HUES64 (cell line): ENCODE measurements around the gene C1orf56. TPM values are rescaled to one million over a fixed set of nuclear protein-coding genes. Genes with fewer than 3 reads are reported as not detected.
A peak's percentile ranks its signal among the peaks of the same experiment; 100 is the strongest.

Experiments
- H3K27ac ChIP-seq: 2 replicates; pipeline ENCODE4 v1.7.0; 2013; ENCODE audit warnings: low read depth, low read length, inconsistent platforms
- H3K27me3 ChIP-seq: 2 replicates; pipeline ENCODE4 v1.6.1; 2013; ENCODE audit warnings: mild to moderate bottlenecking, low read length; ENCODE audit not compliant: insufficient read depth
- H3K36me3 ChIP-seq: 2 replicates; pipeline ENCODE4 v1.6.1; 2013; ENCODE audit warnings: mild to moderate bottlenecking, low read length; ENCODE audit not compliant: insufficient read depth
- H3K4me1 ChIP-seq: 2 replicates; pipeline ENCODE4 v1.6.1; 2013; ENCODE audit warnings: mild to moderate bottlenecking, low read length, moderate library complexity; ENCODE audit not compliant: insufficient read depth
- H3K4me3 ChIP-seq: 2 replicates; pipeline ENCODE4 v1.5.1; 2013; ENCODE audit warnings: mild to moderate bottlenecking, low read length, moderate library complexity
- H3K9ac ChIP-seq: 2 replicates; pipeline ENCODE4 v1.6.1; 2013; ENCODE audit warnings: mild to moderate bottlenecking, low read depth, low read length
- H3K9me3 ChIP-seq: 2 replicates; pipeline ENCODE4 v1.6.1; 2013; ENCODE audit warnings: low read depth, low read length; ENCODE audit not compliant: insufficient read depth
- whole genome bisulfite sequencing: fragments of 150-250, 120-280 bp; methylation state at CpG from one replicate; pipeline ENCODE4 v1.1.7; 2013; ENCODE audit warnings: missing lambda C conversion rate; 5-methylcytosine and 5-hydroxymethylcytosine counted together
- polyA plus RNA-seq, 2 experiments: library from polyadenylated mRNA; stranded (reverse); fragments of 50-300 nt; gene quantifications; one replicate each; pipeline ENCODE4 v1.2.3, GENCODE V29; 2013

C1orf56 gene
- polyA plus RNA-seq (2013, experiment 1 of 2) = 4.2 TPM
- polyA plus RNA-seq (2013, experiment 2 of 2) = 4.2 TPM

DNA sequence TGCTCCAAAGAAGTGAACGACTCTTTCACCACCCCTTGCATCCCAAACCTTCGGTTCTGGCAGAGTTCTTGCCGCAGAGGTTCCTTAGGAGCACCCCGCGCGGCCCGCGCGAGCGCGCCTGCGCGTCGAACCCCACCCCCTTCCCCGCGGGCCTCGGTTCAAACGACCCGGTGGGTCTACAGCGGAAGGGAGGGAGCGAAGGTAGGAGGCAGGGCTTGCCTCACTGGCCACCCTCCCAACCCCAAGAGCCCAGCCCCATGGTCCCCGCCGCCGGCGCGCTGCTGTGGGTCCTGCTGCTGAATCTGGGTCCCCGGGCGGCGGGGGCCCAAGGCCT is at the start of gene C1orf56:
C1orf56 (plus strand) TSS at position 161 of the 334 bp plus-strand sequence; CDS start at position 258, 97 bp downstream.
- Histone ChIP-seq H3K4me3 (peak within 1 kb of the TSS; percentile 82), H3K9me3 (no peaks in the 10 kb centered on the region), H3K27me3 (no peaks in the 10 kb centered on the region), H3K36me3 (peaks cover 28% of the 10 kb centered on the region), H3K27ac (peak within 1 kb of the TSS; percentile 88), H3K4me1 (peaks cover 11% of the 10 kb centered on the region; the same call in 1 of the 2 replicates), H3K9ac (peak within 1 kb of the TSS; percentile 84)
- WGBS = under 1% methylated on average over 29 of the region's 29 CpGs

DNA sequence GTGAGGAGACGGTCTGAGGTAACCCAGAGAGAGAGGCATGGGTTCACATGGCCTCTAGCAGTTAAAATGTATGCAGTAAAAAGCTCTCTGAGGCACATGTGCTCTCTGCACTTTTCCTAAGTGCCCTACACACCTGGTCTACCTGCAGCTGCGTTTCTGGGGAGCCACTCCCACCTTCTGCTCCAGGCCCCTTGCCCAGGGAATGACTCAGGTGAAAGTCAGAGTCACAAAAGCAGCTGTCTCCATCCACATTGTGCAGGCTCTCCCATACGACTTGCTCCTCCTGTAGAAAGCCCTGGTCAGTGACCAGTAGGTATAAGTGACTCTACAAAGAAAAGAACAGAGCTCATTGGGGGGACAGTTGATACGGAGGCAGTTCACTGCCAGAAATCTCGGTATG is 49.6 kb upstream of the C1orf56 start:
- Histone ChIP-seq H3K27me3 (no peaks in the 10 kb centered on the region), H3K36me3 (peaks cover 10% of the 10 kb centered on the region; the same call in 1 of the 2 replicates), H3K4me3 (no peak overlapping the region), H3K27ac (no peak overlapping the region), H3K9me3 (no peaks in the 10 kb centered on the region), H3K4me1 (0 out of 2 replicates have a peak, but pooled peaks cover 3% of the 10 kb centered on the region), H3K9ac (no peak overlapping the region)
- WGBS = 91% methylated on average over 4 of the region's 5 CpGs

GRCh38 chr1:150999051-150999674 is 48.4 kb upstream of the C1orf56 start:
- Histone ChIP-seq H3K9ac (no peak overlapping the region), H3K27me3 (no peaks in the 10 kb centered on the region), H3K4me1 (0 out of 2 replicates have a peak, but pooled peaks cover 3% of the 10 kb centered on the region), H3K4me3 (no peak overlapping the region), H3K36me3 (peaks cover 10% of the 10 kb centered on the region; the same call in 1 of the 2 replicates), H3K27ac (no peak overlapping the region), H3K9me3 (no peaks in the 10 kb centered on the region)
- 90% methylated on average over 17 of the region's 17 CpGs for WGBS

- H3K36me3 ChIP-seq = peaks cover 10% of the 10 kb centered on the region; the same call in 1 of the 2 replicates
- no peaks in the 10 kb centered on the region for H3K9me3 ChIP-seq
- 0 out of 2 replicates have a peak, but pooled peaks cover 3% of the 10 kb centered on the region for H3K4me1 ChIP-seq
- no peaks in the 10 kb centered on the region for H3K27me3 ChIP-seq
- no peak overlapping the region for H3K4me3 ChIP-seq
- H3K27ac ChIP-seq = no peak overlapping the region
- no peak overlapping the region for H3K9ac ChIP-seq
- 95% methylated on average over 2 of the region's 2 CpGs for WGBS
These were observed 47.6 kb upstream of the C1orf56 start for GRCh38 chr1:150999926-151000325.

- Histone ChIP-seq H3K9ac (no peak overlapping the region), H3K4me1 (peaks cover 4% of the 10 kb centered on the region), H3K4me3 (no peak overlapping the region), H3K27ac (no peak overlapping the region), H3K27me3 (no peaks in the 10 kb centered on the region), H3K9me3 (no peaks in the 10 kb centered on the region), H3K36me3 (peaks cover 10% of the 10 kb centered on the region; the same call in 1 of the 2 replicates)
- 97% methylated on average over 3 of the region's 3 CpGs for WGBS
These were observed 47.1 kb upstream of the C1orf56 start for GRCh38 chr1:151000408-151000807.

GRCh38 chr1:151001602-151002001 is 45.9 kb upstream of the C1orf56 start:
- H3K27ac ChIP-seq = no peak overlapping the region
- 85% methylated on average over 4 of the region's 4 CpGs for WGBS
- H3K4me3 ChIP-seq = no peak overlapping the region
- H3K9ac ChIP-seq = no peak overlapping the region
- H3K4me1 ChIP-seq = peaks cover 9% of the 10 kb centered on the region
- H3K9me3 ChIP-seq = no peaks in the 10 kb centered on the region
- H3K27me3 ChIP-seq = no peaks in the 10 kb centered on the region
- peaks cover 10% of the 10 kb centered on the region; the same call in 1 of the 2 replicates for H3K36me3 ChIP-seq

DNA sequence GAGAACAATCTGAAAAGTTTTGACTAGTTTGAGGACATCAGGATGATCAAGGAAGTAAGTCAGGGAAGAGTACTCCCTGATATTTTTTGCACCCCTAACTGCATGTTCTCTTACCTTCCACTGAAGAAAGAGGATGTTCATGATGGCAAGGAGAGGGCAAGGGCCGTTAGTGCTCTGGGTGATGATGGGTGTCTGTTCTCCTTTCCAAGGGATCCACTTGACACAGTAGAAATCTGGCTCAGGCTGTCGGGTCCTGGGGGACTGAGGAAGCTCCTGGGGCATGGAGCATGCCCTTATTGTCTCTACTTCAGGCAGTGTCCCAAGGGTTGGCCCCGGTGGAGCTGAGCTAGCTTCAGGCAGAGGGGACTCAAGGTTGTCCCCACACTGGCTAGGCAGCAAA is 45.5 kb upstream of the C1orf56 start:
- Histone ChIP-seq H3K36me3 (peaks cover 10% of the 10 kb centered on the region; the same call in 1 of the 2 replicates), H3K9ac (no peak overlapping the region), H3K9me3 (no peaks in the 10 kb centered on the region), H3K4me1 (peaks cover 11% of the 10 kb centered on the region), H3K27me3 (no peaks in the 10 kb centered on the region), H3K4me3 (no peak overlapping the region), H3K27ac (no peak overlapping the region)
- WGBS = 92% methylated on average over 3 of the region's 3 CpGs

DNA sequence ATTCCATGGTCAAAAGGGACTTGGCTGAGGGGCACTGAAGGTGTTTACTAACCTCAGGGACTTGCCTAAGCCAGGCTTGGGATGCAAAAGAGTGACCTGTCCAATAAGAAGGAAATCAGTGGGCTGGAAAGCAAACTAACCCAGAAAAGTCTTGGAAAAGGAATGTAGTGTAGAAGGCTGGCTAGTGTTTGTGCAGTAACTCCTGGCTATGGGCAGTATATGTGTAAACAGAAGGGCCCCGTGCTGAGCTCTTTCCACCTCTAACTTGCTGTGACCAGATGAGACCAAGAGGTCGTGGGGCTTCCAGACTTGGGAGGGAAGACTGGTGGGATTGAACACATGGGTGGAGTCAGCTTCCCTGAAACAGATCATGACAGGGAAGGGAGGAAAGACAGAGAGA is 44.9 kb upstream of the C1orf56 start:
- WGBS = 81% methylated on average over 2 of the region's 2 CpGs
- Histone ChIP-seq H3K9me3 (no peaks in the 10 kb centered on the region), H3K4me1 (peaks cover 14% of the 10 kb centered on the region), H3K27me3 (no peaks in the 10 kb centered on the region), H3K4me3 (no peak overlapping the region), H3K9ac (no peak overlapping the region), H3K36me3 (peaks cover 10% of the 10 kb centered on the region; the same call in 1 of the 2 replicates), H3K27ac (no peak overlapping the region)

- Histone ChIP-seq H3K9ac (no peak overlapping the region), H3K27me3 (no peaks in the 10 kb centered on the region), H3K36me3 (peaks cover 10% of the 10 kb centered on the region; the same call in 1 of the 2 replicates), H3K9me3 (no peaks in the 10 kb centered on the region), H3K4me3 (no peak overlapping the region), H3K4me1 (peaks cover 19% of the 10 kb centered on the region), H3K27ac (no peak overlapping the region)
These were observed 44.4 kb upstream of the C1orf56 start for GRCh38 chr1:151003180-151003579.

- Histone ChIP-seq H3K4me3 (peak overlapping the region; percentile 52), H3K4me1 (peaks cover 22% of the 10 kb centered on the region), H3K9ac (no peak overlapping the region)
These were observed 41.7 kb upstream of the C1orf56 start for GRCh38 chr1:151005729-151006319.

DNA sequence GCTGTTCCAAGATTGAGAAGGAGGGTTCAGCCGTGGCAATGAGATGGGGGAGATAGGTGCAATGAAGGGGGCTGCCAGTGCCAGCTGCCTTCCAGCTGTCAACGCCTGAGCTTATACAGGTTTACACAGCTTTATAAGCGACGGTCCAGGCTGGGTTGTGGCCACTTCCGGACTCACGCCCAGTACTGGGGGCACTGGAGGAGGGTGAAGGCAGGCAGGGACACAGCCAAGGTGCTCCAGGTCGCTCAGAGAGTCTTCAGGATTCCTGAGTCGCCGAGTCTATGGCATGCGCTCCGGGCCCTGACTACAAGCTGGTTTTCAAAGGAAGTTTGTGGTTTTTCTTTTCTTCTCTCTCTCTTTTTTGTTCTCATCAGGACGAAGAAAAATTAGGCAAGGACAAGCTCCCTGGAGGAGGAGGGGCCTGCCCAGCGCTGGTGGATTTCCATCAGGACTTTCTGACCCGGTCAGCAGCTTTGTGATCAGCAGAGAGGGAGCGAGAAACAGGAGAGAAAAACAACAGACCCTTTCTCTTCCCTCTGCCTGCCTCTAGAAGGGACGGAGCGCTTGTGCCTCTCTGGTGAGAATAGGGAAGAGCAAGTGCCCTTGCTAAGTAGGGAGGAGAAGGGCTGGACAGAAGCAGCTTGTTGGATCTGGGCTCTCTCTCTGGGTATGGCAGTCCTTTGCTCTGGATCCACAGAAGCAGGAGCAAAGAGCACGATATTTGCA is 41.1 kb upstream of the C1orf56 start, which contains the start of gene MINDY1:
MINDY1 (minus strand) TSS at position 576 of the 726 bp plus-strand sequence. CDS start 4,285 bp downstream, outside the sequence.
- Histone ChIP-seq H3K4me3 (peak within 1 kb of the TSS; percentile 83), H3K9ac (peak within 1 kb of the TSS; percentile 62), H3K27ac (peak within 1 kb of the TSS; percentile 68; the same call in 1 of the 2 replicates), H3K36me3 (no peaks in the 10 kb centered on the region), H3K27me3 (no peaks in the 10 kb centered on the region), H3K4me1 (peaks cover 22% of the 10 kb centered on the region), H3K9me3 (no peaks in the 10 kb centered on the region)
- WGBS = 13% methylated on average over 18 of the region's 18 CpGs

More at GRCh38 chr1:151005729-151006319, 41.7 kb upstream of the C1orf56 start:
- WGBS = 80% methylated on average over 3 of the region's 4 CpGs
- H3K9me3 ChIP-seq = no peaks in the 10 kb centered on the region
- H3K27ac ChIP-seq = no peak overlapping the region
- H3K27me3 ChIP-seq = no peaks in the 10 kb centered on the region
- H3K36me3 ChIP-seq = peaks cover 3% of the 10 kb centered on the region; the same call in 1 of the 2 replicates
